A549 treated with AZD9567 at 1 μM for 4 hours (cell line): ENCODE results near the gene CABP5. TPM values are rescaled to one million over a fixed set of nuclear protein-coding genes. Genes with fewer than 3 reads are reported as not detected.

Experiments used
- total RNA-seq: library from RNA; stranded (reverse); fragments of 200-300 nt; extraction: Qiagen RNA extraction; gene quantifications from 5 replicates; pipeline ENCODE4 v1.2.3, GENCODE V29; 2022; ENCODE audit not compliant: insufficient read depth

CABP5 gene
- total RNA-seq = not detected in 5 replicates

GRCh38 chr19:48043675-48044258, at the start of gene CABP5:
TSS of gene CABP5 (minus strand) at chr19:48044079. CDS start at chr19:48043922, 157 bp downstream.

GRCh38 chr19:47994209-47994802, 49.6 kb downstream of the CABP5 start, which contains the start of gene ELSPBP1:
TSS of gene ELSPBP1 (plus strand) at chr19:47994632. CDS start at chr19:48008668, 14,036 bp downstream.

GRCh38 chr19:47992070-47992469, 51.8 kb downstream of the CABP5 start, which contains the start of gene BSPH1:
TSS of gene BSPH1 (minus strand) at chr19:47992170. CDS start at chr19:47992081, 89 bp downstream.

Other genes starting within 250 kb of the CABP5 start
- not detected in 5 replicates for gene TPRX1, start 239.5 kb downstream of the CABP5 start, total RNA-seq
- gene CRX, start 222.1 kb downstream of the CABP5 start, total RNA-seq = not detected in 5 replicates
- gene TPRX2, start 184.8 kb downstream of the CABP5 start, total RNA-seq = not detected in 5 replicates
- gene SULT2A1, start 157.8 kb downstream of the CABP5 start, total RNA-seq = not detected in 5 replicates
- gene BSPH1, start 51.9 kb downstream of the CABP5 start, total RNA-seq = not detected in 5 replicates
- not detected in 5 replicates for gene ELSPBP1, start 49.4 kb downstream of the CABP5 start, total RNA-seq
- 9.2 to 26.8 TPM (median 12.6 TPM) in 5 replicates for gene PLA2G4C, start 66.7 kb upstream of the CABP5 start, total RNA-seq
- 61.5 to 69.7 TPM (median 68.2 TPM) in 5 replicates for gene LIG1, start 126.3 kb upstream of the CABP5 start, total RNA-seq
- gene ZSWIM9, start 126.6 kb upstream of the CABP5 start, total RNA-seq = 4.5 to 7.5 TPM (median 7.4 TPM) in 5 replicates
- 14.7 to 29.8 TPM (median 15.2 TPM) in 5 replicates for gene CARD8, start 211.8 kb upstream of the CABP5 start, total RNA-seq
- gene ZNF114, start 226.0 kb upstream of the CABP5 start, total RNA-seq = 5.8 to 10.1 TPM (median 6.0 TPM) in 5 replicates